SKM-1 treated with dmso at 0.1 percent for 144 hours (cell line): ENCODE measurements around the gene S100A6.
A peak's percentile ranks its signal among the peaks of the same experiment; 100 is the strongest.
"Not testable (repeated sequence)": the region's sequence is repeated elsewhere in the genome, so short reads cannot be mapped to it uniquely, and the experiment has no call there.

ENCODE experiments used
- DNase-seq: peaks from one replicate; lab custom pipeline; 2025; ENCODE audit not compliant: unreplicated experiment; lab: John Stamatoyannopoulos, UW

Gene S100A6

DNA sequence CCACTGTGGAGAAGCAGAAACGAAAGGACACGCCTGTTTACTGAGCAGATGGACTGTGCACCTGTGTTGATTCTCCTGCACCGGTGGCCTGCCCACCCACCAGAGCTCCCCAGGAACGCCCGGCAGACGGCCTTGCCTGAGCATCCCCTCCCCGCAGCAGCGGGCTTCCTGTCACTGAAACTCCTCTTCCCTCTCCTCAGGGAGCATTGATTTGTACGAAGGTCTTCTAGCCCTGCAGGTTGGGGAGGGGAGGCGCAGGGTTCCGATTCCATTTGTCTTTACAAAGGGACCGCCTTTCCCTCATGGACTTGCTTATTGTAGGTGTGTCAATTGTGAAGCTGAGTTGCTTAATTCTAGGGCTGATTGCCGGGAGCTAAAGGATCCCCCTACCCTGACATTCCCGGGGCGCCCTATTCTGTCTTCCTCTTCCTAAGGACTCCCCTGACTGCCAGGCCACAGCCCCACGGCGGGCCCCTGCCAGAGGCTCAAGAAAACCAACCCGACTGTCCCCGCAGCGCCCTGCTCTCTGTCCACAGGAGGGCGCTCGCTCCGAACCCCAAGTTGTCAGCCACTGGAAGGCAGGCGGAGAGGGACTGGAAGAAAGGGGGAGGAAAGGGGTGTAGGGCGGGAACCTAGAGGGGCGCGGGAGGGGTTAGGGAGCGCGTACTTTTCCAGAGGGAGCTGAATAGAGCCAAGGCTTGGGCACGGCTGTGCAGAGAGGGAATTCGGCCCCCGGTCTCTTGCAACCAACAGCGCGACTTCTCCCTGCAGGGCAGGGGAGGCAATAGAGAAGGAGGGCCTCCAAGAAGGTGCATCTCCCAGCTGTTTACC is 2.8 kb downstream of the S100A6 start:
- peak; percentile 89 for DNase-seq

DNA sequence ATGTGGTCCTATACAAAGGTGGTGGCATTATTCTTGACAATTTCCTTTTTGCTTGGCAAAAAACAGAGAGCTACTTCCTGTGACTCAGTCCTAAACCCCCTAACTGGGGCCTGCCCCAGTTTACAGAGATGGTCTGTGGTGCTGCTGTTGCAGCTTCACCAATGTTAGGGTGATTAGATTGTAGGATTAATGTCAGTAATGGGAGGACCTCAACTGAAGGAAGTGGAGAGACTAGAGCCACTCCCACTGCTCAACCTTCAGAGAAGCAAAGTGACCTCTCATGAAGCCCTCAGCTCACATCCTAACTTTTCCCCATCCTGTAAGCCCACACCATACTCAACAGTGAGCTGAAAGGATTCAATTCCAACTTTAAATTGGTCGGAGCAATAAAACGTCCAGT is 3.6 kb downstream of the S100A6 start:
- no peak for DNase-seq

DNA sequence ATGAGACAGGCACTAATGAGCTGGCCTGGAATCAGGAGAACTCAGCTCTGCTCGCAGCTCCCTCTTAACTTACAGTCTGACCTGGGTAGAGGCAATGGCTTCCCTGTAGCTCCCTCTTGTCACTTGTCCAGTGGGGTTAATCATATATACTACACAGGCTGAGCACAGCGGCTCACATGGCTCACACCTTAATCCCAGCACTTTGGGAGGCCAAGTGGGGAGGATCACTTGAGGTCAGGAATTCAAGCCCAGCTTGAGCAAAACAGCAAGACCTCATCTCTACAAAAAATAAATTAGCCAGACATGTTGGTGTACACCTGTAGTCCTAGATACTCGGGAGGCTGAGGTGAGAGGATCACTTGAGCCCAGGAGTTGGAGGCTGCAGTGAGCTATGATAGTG is 4.2 kb downstream of the S100A6 start:
- DNase-seq: no peak

DNA sequence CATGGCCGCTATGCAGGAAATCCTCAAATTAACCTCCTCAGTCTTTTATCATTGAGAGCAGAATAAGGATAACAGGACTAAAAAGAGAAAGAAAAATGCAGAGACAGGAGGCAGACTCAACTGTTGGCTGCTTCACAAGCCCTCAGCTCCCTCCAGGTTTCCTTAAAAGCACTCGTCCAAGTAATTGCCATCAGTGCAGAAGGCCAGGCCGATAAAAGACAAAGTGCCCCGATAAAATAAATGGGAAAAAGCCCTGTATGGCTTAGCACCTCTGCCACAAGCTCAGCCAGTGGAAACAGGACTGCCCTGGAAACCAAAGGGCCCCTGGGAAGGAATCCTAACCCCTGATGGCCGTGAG is 8.1 kb downstream of the S100A6 start:
- no peak for DNase-seq

DNA sequence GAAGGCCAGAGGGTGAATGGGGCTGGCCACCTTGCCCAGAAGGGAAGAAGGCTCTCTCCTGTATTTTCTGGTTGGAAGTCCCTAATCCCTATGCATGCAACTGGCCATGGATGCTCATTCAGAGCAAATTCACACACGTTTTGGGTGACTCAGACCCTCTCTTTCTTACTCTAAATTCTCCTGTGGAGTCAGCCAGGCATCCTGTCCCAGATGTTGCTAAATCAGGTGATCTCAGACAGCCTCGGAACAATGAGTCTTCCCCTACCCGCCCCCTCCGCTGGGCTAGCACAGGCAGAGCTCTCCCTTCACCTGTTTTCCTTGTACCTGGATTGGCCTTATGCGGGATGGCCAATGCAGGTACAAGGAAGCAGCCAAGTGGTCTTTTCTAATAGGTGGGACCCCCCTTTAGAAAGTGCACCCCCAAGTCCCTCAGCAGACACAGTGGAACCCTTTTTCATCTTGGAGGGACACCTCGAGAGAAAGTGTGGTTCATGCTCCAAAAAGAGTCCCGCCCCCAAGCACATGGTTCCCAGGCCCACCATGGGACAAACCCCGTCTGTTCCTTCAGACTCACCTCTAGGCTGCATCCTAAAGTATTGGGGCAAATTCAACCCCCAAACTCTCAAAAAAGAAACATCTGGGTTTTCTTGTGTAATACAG is 8.6 kb downstream of the S100A6 start:
- DNase-seq: no peak

DNA sequence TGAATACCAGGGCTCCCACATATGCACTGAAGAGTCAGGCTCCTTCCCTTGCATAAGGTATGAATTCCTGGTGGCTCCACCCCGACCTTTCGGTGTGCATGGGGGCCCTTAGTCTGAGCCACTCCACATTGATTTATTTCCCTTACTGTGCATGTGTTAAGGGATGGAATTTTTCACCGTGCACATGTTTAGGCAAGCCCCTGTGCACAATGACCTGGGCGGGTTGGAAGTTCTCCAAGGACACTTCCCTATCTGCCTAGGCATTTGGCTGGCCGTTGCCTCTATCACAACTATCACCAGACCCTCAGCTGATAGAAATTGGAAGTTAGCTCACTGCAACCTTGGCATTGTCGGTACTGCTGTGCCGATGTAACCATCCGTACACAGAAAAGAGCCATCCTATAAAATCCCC is 9.7 kb downstream of the S100A6 start:
- DNase-seq: peak; percentile 23

DNA sequence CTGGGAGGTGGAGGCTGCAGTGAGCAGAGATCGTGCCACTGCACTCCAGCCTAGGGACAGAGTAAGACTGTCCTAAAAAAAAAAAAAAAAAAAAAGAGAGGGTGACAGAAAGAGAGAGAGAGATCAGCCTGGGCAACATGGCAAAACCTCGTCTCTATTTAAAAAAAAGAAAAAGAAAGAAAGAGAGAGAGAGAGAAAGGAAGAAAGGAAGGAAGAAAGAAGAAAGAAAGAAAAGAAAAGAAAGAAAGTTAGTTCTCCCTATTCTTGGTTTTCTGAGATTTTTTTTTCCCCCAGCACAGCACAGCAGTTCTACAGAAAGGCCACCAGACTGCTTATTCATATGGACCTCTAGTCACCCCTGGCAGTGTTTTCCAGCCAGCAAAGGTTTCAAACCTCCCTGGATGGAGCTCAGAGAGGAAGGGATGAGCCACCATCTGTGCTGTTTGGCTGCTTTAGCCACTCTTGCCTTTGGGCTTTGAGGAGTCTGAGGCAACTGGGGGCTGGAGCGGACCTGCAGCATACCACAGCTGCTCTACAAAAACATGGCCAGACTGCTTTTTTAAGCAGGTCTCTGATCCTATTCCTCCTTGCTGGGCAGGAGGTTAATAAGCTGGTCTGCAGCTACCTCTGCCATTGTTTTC is 10.6 kb downstream of the S100A6 start:
- no peak for DNase-seq

DNA sequence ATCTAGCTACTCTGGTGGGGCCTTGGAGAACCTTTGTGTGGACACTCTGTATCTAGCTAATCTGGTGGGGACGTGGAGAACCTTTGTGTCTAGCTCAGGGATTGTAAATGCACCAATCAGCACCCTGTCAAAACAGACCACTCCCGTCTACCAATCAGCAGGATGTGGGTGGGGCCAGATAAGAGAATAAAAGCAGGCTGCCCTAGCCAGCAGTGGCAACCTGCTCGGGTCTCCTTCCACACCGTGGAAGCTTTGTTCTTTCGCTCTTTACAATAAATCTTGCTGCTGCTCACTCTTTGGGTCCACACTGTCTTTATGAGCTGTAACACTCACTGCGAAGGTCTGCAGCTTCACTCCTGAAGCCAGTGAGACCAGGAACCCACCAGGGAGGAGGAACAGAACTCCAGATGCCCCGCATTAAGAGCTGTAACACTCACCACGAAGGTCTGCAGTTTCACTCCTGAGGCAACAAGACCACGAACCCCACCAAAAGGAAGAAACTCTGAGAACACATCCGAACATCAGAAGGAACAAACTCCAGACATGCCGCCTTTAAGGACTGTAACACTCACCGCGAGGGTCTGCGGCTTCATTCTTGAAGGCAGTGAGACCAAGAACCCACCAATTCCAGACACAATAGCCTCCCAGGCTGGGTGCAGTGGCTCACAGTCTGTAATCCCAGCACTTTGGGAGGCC is 13.3 kb downstream of the S100A6 start:
- not testable (repeated sequence) for DNase-seq

DNA sequence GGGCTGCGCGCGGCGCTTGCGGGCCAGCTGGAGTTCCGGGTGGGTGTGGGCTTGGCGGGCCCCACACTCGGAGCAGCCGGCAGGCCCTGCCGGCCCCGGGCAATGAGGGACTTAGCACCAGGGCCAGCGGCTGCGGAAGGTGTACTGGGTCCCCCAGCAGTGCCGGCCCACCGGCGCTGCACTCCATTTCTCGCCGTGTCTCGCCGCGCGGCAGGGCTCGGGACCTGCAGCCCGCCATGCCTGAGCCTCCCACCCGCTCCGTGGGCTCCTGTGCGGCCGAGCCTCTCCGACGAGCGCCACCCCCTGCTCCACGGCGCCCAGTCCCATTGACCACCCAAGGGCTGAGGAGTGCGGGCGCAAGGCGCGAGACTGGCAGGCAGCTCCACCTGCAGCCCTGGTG is 14.0 kb downstream of the S100A6 start:
- DNase-seq: not testable (repeated sequence)

DNA sequence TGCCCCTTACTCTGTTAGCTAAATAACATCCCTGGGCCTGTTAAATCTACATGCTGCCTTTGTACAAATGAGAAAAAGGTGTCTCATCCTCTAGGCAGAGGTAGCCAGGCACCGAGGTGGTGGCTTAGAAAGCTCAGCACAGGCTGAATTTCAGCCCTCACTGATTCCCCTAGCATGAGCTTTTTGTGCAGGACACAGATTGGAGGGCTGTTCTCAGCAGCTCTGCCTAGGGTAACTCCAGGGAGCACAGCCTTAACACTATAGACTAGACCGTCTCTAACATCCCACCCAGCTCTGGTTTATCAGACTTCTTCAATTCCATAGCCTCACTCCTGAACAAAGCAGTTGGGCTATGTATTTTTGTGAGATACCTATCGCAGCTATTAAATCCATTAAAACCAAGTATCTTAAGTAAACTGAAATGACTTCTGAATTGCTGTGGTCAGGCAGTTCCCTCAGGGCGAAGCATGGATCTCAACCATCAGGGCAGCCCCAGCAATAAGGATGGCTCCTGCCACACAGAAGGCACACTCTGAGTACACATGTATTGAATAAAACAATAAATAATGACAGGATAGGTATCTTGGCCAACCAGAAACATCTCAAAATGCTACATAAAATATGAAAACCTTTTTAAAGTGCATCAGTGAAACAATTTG is 14.8 kb downstream of the S100A6 start:
- DNase-seq: no peak

DNA sequence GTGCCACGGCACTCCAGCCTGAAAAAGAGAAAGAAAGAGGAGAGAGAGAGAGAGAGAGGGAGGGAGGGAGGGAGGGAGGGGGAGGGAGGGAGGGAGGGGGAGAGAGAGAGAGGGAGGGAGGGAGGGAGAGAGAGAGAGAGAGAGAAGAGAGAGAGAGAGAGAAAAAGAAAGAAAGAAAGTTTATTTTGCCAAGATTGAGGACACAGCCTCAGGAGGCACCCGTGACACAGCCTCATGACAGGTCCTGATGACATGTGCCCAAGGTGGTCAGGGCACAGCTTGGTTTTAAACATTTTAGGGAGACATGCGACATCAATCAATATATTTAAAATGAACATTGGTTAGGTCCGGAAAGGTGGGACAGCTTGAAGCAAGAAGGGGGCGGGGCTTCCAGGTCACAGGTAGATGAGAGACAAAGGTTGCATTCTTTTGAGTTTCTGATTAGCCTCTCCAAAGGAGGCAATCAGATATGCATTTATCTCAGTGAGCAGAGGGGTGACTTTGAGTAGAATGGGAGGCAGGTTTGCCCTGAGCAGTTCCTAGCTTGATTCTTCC is 15.6 kb downstream of the S100A6 start:
- DNase-seq: not testable (repeated sequence)

DNA sequence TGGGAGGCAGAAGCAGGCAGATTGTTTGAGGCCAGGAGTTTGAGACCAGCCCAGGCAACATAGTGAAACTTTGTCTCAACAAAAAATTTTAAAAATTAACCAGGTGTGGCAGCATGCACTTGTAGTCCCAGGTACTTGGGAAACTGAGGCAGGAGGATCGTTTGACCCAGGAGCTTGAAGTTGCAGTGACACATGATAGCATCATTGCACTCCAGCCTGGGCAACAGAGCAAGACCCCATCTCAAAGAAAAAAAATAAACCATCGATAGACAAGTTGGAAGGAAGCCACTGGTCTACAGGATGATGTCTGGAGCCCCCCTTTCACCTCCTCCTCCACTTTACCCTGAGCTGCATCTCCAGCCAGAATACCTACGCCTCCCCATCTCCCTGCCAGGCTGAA is 16.5 kb downstream of the S100A6 start:
- DNase-seq: no peak

DNA sequence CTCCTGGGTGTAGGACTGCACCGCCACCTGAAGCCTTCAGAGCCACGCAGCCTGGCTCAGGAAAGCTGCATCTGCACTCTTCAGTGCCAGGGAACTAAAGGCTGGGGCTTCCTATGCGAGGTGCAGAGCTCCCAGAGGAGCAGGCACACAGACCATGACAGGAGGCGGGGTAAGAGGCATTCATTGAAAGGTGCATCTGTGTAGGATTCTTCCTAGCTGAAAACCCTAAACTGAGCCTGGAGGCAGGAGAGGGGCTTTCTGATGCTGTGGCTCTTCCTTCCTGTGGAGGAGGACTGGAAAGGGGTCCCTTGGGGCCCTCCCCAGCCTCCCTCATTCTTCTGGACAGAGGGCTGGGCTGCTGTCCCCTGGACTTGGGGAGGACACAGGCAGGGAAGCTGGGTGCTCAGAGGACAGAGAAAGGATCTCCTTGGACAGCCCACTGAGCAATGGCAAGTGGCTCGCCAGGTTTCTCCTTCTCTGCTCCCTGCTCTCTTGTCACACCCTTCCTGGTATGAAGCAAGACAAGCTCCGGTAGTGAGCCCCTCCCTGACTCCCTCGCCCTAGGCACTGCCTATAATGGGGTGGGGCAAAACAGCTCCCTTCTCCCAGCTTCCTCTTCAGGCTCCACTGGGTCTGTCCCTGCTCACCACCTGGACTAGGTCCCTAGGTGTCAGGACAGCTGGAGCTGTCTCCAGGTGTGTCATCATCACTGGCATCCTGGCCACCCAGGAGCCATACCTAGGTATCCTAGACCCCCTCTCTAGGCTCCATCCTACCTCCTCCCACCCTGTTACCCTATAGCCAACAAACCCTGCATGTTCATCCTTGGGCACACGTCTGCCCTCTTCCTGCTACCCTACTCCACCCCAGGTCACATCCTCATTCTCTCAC is 20.0 kb downstream of the S100A6 start:
- peak; percentile 91 for DNase-seq

DNA sequence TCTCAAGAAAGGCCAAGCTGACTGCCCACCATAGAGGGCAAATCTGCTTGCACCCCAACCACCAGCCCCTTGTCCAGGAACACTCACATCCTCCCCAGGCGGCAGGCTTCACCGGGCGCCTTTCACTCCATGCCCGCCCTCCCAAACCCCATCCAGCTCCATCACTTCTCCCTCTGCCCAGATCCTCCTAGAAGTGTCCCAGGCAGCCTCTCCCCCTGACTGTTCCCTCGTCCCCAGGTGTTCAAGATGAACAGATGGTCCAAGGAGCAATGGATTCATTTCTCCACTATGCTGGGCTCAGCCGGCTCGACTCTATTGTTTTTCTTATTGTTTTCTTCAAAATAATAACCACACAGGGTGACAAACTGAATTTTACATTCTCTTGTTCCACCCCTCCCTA is 22.1 kb downstream of the S100A6 start:
- no peak for DNase-seq

DNA sequence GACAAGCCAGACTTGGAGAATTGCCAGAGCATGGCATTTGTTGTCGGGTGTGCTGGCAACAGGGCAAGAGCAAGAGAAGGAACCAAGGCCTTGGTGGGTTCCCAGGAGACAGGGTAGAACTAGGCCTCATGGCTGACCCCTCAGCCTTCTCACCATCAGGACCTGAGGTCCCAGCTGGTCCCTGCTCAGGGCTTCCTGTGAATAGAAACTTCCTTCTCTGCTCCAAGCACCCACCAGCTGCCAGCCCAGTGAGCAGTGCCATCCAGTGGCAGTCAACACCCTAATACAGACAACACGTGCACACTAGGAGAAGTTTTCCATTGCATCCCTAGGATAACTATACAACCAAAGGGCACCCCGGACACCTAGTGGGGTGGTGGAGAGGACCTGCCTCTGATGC is 22.8 kb downstream of the S100A6 start:
- DNase-seq: no peak

DNA sequence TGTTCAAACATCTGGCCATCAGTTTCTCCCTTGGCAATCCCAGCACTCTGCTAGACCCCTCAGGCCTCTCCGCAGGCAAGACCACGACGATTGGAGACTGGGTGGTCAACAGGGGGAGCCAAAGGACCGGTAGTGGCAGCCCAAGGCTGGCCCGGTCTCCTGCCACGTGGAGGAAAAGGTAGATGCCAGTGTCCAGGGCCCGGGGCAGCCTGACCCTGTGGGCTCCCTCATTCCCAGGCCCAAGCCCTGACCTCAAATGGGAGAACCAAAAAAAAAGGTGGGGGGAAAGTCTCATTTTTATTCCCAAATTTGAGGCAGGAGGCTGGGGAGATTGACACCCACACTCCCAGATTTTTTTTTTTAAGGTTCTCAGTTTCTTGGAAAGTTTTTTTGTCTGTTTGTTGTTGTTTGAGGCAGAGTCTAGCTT is 24.8 kb downstream of the S100A6 start:
- peak; percentile 80 for DNase-seq

DNA sequence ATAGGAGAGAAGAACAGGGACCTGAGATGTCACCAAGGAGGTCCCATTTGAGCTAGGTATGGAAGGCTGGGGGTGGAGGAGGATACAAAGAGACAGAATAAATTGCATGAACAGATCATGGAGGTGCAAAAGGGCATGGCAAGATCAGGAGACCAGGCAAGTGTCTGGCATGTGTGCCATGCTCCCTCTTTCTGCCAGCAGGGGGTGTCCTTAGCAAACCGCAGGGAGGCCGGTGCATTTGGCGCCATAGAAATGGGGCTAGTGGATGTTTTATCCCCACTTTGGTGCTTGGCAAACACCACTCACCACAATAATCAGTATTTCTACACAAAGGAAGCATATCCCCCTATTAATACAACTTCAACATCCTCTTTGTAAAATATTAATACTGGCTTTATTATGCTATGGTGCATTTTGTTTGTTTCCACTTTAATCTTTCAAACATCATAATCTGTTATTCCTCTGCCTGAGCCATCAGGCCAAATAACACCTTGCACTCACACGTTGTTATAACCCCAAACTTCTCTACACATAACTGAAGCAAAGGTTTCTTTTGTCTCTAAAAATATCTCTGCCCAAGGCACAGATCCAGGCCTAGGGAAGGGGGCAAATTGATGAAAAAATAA is 25.9 kb downstream of the S100A6 start:
- DNase-seq: peak; percentile 80

DNA sequence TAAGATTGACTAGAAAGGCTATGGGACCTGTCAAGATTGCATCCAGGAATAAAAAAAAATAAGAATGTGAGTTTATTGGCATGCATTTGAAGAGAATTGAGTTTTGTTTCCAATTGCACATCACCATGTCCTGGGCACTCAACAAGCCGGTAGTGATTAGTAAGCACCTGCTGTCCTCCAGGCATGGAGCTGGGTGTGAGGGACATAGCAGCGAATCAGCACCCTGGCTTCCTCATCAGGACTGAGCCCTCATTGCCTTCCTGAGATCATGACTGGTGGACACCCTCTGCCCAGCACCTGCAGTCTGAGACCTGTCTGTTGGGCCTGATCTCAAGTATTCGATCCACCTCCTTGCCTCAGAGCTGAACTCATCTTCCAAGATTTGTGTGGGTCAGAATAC is 26.8 kb downstream of the S100A6 start:
- no peak for DNase-seq

DNA sequence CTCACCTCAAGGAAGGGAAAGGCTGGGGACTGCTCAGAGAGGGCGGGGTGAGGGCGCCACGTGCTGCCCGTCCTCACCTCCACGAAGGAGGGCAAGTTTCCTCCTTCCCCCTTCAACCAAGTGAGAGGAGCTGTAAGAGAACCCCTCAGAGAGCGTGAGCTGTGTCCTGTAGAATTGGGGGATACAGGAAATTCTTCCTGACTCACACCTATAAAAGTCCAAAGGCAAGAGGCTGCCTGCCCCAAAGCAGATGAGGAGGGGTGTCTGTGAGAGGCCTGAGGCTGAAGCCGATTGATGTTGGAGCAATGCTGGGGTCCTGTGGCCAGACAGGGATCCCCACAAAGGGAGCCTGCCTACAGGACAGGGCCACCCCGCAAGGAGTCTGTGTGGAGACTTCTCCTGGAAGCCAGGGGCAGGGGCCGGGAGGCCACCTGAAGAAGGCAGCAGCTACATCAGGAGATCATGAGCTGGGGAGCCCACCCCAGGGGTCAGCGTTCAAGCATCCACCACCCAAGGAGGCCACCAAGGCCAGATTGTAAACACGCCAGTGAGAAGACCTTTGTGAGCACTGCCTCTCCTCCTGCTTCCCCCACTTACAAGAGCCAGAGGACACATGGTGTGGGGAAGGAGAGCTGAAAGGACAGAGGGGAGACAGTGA is 27.7 kb downstream of the S100A6 start:
- no peak for DNase-seq
